ENCODE results near the gene NOX3.
"Not testable (repeated sequence)": the region's sequence is repeated elsewhere in the genome, so short reads cannot be mapped to it uniquely, and the experiment has no call there.

The NOX3 gene

DNA sequence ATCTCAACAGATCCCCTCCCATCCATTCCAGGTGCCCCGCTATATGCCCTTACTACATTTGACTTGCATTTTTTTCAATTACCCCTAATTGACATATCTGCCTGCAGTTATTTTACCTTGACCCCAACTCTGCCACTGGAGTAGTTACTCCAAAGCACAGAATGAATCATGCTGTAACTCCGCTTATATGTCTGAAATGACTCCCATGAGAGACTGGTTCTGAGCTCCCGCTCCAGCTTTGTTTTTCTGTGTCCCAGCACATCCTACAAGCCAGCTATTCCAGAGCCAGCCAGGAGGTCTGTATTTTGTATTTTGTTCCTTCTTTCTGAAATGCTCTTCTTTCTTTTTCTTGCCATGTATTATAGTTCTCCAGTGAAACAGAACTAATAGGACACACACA lies 10.9 kb upstream of the NOX3 start:
- DNase-seq = no peak

DNA sequence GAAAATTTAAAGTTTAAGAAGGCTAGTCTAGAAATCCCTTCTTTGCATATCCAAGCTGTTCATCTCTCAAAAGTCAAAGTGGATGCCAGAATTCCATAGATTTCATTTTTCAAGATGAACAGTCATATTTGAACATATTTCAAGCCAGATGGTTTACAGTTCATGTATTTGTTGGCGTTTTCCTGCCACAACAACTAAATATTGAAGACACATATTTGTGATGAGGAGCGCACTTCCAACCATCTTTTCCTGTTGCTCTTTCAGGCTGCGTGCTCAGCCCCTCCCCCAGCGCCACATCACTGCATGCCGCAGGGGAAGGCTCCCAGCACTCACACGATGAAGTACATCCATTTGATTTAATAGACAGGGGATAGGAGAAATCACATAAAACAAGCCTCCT lies 5.9 kb upstream of the NOX3 start:
- DNase-seq = no peak

DNA sequence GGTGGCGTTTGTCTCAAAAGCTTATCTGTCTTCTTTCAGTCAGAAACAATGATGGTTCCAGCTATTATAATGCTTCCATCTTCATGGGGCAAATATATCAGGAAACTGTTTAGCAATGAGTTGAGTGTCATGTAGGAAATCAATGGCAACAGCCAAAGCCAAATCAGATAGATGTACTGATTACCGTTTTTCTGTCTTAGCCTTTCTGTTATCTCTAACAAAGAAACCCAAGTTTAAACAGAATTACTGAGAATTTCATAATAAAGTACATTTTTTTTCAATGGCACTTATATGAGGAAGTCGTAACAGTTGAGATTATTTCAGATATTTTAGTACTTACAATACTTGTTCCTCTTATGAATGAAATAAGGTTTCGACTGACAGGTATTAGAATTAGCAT lies 1.2 kb downstream of the NOX3 start:
- no peak for DNase-seq

DNA sequence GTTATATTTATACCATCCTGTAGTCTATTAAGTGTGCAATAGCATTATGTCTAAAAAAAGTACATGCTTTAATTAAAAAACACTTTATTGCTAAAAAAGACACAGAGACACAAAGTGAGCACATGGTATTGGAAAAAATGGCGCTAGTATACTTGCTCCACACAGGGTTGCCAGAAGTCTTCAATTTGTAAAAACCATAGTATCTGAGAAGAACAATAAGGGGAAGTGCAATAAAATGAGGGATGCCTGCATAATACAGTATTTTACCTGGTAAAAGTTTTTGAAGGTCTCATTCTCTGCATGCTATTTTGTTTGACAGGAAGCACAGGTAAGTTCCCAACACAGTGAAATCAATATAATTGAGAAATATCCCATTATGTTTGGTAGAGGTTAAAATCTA lies 1.6 kb downstream of the NOX3 start:
- DNase-seq = no peak

DNA sequence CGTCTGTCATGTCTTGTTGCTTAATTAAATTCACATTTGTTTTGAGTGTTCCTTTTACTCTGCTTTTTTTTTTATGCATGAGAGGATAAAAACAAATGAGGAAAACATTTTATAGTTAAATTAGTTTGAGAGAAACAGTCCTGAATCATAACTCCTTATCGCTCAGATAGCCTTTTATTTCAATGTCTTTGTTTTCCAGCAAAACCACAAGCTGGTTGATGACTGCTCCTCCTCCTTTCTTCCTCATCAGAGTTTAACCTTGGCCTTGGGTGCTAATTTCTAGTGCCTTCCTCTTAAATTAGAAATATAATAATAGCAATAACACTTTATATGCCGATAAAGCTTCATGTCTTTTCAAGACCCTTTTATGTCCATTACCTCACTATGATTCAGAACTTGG lies 3.1 kb downstream of the NOX3 start:
- no peak for DNase-seq

DNA sequence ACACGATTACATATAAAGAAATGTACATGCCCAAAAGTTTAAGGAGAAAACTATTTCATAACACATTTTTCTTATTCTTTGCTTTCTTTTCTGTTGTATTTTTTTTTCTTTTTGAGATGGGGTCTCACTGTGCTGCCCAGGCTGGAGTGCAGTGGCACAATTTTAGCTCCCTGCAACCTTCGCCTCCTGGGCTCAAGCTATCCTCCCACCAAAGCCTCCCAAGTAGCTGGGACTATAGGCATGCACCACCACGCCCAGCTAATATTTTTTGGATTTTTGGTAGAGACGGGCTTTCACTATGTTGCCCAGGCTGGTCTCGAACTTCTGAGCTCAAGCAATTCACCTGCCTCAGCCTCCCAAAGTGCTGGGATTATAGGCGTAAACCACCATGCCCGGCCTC lies 4.1 kb downstream of the NOX3 start:
- DNase-seq = not testable (repeated sequence)

DNA sequence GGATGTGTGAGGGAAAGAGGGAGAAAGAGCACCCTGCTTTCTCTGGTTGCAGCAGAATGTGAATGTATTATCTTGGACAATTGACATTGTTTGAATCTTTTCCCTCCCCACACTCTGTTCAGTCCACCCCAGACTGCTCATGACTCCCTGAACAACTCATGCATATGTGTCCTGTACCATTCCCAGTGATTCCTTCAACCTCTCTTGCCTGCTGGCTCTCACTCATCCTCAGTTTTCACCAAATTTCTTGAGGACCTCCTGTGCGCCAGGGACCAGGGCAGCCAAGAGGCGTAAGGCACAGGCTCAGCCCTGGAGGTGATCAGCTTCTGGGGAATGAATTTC lies 5.4 kb downstream of the NOX3 start:
- DNase-seq = no peak

DNA sequence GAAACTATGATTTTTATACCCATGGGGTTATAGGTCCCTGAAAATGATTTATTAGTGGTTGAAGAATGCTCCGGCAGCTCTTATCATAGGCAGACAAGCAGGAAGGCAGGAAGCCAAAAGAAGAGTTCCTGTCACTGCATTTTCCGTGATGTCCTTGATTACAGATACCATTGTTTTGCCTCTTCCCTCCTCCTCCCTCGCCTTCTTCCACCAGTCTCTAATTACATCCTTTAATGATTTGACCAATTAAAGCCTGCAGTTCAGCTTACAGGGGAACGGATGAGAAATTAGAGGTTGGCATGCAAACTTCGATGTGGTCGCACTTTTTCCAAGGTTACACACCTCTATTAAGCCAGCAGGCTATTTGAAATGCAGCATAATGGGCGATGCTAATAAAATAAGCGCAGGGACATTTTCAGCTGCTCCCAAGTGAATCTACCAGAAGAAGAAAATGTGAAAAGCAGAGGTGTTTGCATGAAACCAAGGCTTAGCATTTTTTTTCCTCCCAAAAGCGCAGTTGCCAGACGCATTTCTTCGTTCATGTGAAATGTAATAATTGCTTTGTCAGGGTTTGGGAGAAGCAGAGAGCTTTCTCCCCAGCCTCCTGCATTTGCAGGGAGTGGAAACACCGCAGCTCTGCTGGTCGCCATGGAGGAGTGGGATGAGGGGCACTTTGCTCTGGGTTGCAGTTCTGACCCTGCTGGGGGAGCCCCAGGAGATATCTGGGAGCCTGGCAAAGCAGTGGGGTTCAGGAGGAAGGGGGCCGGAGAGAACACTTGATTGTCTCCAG lies 6.0 kb downstream of the NOX3 start:
- DNase-seq = no peak

DNA sequence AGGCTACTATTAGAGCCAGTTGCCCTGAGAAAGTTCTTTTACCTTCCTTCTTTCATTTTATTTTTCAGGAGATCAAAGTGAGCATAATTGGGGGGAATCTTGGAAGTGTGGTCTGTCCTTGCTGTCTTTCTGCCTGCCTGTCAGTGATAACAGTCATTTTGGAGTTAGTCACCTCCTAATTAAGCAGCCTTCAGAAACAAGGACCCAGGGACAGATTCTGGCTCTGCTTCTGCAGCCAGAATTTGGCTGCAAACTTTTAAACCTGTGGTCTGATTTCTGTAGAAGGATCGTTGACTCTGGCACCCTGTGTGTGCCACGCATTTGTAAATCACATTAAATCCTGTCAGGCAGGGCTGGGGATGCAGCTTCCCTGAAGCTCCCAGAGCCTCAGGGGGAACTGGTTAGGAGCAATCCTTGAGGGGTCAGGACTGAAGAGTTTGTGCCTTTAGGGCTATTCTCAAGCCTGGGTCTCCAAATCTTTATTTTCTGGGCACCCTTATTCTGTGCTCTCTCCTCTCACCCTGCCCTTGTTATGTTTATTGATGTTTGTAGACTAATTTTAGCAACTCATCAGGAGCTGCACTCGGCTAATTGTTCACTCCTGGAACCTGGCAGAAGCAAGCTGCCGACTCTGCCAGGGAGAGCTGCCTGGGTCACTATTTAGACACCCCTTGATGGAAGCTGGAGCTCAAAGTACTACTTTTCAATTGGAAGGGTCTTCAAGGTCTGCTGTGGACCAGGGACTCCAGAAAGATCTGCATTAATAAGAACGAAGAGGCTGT lies 6.8 kb downstream of the NOX3 start:
- DNase-seq = no peak

DNA sequence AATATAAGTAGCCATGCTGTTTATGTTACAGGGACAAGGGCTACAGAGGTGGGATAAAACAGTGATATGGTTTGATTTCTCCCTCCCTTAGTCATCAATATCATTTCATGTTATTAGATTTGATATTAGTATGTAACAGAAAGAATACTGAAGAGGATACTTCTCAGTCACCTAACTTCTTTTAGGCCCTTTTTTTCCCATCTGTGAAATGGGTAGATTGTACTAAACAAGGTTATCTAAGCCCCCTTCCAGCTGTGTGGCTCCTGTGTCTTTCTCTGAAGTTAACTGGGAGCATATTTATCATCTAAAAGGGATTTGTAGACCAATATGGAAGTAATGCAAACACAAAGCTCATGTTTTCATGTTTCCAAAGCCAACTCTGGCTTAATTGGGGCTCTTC lies 7.7 kb downstream of the NOX3 start:
- DNase-seq = no peak

DNA sequence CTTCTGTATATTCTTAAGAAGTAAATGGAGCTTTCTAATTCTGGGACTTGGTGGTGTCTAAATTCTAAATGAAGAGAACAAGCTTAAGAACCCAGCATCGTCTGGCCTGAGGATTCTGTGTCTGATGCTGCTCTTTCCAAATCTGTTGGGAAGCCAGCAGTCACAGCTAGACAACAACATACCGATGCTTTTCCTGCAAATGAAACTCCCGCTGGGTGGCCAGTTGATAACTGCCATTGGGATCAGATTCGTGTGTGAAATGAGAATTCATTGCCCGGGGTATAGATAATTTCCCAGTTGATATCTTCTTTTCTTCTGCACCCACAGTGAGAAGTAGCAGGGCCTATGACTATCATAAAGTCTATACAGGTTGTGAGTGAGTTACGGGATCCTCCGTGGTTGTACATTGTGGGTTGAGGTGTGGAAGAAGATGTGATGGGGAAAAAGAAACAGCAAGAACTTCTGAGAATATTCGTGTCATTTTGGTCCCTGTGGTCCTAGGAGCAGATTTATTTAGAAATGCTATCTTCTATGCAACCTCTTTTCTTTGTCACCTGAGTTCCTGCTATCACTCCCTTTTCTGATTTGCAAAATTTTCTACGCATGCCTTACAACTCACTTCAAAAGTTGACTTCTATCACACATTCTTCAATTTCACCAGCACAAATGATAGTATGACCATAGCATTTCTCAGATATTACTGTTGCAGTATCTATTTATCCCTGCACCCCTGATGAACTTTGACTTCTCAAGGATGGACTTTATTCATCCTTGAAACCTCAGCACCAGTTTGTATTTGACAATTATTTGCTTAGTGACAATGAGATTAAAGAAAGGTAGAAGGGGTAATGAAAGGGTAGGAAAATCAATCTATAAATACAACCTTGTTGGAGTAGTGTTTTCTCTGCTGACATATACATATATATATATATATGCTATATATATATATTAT lies 10.4 kb downstream of the NOX3 start:
- no peak for DNase-seq

DNA sequence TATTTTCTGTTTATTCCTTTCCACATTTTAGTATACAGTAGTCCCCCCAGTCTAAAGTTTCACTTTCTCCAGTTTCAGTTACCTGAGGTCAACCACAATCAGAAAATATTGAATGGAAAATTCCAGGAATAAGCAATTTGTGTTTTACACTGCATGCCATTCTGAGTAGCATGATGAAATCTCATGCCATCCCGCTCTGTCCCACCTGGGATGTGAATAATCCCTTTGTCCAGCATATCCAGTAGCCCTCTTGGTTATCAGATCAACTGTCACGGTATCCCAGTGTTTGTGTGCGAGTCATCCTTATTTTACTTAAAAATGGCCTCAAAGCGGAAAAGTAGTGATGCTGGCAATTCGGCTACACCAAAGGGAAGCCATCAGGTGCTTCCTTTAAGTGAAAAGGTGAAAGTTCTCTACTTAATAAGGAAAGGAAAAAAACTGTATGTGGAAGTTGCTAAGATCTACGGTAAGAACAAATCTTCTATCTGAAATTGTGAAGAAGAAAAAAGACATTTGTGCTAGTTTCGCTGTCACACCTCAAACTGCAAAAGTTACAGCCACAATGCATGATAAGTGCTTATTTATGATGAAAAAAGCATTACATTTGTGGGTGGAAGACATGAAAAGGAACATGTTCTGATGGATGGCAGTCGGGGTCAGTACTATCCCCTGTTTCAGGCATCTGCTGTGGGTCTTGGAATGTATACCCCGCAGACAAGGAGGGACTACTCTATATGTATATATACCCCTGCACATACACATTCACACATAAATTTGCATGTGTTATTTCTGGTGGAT lies 11.3 kb downstream of the NOX3 start:
- no peak for DNase-seq

DNA sequence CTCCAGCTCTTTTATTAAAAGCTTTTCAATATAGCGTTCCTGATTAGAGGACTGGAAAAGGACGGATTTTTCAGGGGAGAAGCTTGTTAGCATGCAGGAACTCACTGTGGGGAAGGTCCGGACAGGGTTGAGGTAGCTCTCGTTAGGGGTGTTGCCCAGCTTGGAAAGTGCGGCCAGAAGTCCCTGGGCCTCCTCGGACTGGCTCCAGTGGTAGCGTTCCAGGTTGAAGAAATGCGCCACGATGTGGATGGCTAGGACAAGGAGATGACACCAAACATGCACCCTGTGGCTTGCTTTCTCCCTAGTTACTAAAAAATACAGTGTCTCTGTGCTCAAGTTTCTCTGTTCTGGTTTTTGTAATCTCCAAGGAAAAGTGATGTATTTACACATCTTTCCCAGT lies 12.5 kb downstream of the NOX3 start:
- no peak for DNase-seq

DNA sequence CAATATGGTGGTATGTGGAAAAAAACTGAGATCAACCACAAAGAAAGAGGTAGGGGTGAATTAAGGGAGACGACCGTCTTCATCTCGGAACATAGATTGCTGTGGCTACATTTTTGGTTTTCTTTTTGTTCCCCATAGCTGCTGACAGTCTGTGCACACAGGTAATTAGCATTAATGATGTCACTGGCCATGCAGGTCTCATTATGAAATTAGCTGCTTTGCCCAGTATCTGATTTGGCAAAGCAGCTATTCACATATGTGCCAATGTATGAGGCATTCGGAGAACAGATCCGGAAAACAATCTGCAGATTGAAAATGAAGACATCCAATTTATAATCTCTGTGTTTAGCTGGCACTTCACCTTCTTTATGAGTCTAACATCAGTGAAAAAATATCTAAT lies 13.1 kb downstream of the NOX3 start:
- no peak for DNase-seq

DNA sequence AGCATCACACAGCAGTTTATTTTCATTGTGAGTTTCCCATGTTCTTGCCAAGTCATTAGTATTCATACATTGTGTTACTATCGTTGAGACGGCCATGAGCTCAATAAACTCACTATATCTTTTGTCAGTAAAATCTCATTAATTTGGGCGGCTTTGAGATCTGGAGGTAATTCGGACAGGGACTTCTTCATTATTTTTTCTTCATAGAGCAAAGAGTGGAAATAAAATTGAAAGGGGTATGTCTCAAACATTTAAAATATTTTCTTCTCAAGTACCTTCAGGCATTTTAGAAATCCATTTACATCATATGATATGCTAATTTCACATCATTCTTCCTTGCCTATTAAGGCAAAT lies 14.6 kb downstream of the NOX3 start:
- DNase-seq = no peak

DNA sequence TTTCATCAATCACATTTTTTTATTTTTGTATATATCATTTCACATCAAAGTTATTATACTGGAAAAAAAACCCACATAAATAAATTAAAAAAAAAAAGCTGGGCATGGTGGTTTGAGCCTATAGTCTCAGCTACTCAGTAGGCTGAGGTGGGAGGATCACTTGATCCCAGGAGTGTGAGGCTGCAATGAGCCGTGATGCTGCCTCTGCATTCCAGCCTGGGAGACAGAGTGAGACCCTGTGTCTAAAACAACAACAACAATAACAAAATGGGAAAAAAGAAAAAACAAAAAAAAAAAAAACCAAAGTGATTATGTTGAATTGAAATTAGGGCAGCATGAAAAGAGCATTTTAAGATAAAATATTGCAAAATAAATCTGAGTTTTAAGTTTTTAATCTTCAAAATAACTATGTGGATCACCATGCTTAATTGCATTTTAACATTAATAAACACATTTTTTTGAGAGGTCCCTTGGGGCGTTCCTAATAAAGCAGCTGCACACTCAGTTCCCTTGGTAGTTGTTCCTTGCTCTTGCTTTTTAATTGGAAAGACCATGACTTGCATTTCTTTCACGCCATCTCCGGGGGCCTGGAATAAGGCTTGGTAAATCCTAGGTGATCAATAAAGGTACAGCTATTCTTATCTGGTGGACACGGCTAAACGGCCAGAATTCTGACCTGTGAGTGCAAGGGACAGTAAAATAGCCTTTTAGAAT lies 15.1 kb downstream of the NOX3 start:
- no peak for DNase-seq

DNA sequence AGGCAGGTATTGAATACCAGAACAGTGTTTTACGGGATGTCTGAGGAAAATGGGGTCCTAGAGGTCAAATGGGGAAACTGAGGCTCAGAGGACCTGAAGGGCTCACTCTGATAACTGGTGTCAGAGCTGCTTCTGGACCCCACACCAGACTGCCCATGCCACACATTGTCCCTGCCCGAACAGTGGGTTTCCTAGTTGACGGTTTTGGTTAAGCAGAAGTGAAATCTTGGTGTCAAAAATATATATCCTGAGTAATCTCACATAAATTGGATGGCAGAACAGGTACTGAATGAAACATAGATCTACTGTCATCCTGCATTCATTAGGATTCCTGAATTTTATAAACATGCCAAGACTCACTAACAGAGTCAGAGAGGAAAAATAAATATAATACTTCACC lies 16.3 kb downstream of the NOX3 start:
- DNase-seq = no peak

DNA sequence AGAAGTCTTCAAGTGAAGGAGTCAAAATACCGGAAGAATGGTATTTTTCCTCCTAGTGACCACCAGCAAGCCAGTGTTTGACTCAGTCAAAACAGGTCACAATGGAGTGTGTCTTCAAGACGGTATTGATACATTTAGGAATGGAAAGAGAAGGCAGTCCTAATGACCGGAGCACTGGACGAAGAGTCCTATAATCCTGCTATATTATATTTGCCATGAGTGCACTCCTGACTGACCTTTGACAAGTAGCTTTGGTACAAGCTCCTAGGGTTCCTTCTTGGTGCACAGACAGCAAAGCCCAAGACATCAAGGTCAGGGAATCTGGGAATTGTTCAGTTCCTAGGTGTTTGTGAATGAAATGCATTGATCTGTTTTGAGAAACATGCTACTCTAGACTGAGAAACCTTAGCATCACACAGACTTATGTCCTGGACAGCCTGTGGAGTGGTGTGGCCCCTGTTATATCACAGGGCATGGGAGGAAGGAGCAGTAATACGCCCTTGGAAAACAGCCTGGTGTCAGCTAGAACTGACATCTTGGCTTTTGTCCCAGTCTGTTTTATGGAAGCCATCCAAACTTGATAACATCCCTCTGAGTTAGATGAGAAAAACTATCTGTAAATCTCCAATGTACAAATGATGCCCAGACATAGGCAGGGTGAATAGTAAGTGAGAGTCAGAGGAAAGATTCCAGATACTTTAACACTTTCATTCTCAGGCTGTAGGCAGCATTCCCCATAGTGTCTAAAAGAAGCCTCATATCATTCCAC lies 18.5 kb downstream of the NOX3 start:
- no peak for DNase-seq

DNA sequence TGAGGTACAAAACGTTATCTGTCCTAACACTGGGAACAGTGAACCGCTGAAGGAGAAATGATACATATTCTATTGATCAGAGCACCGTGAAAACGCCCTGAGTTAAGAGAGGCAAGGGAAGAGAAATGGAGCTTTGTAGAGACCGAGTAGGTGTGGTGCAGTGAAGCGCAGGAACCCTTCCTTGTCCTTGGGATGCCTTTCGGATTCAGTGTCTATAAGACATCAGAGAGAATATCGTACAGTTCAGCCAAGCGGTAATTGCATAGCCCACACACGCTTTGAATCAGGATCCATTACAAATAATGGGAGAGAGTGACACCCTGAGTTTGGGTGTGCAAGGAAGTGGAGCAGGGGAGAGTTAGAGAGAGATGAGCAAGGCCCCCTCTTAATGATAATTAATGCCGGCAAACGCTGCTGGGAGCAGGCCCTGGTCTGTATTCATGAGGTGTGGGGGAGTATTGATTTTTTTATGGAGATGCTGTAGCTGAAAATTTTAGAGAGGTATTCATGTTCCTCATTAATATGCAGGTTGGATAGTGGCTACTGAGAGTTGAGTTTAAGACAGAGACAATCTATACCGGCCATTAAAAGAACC lies 20.7 kb downstream of the NOX3 start:
- no peak for DNase-seq

DNA sequence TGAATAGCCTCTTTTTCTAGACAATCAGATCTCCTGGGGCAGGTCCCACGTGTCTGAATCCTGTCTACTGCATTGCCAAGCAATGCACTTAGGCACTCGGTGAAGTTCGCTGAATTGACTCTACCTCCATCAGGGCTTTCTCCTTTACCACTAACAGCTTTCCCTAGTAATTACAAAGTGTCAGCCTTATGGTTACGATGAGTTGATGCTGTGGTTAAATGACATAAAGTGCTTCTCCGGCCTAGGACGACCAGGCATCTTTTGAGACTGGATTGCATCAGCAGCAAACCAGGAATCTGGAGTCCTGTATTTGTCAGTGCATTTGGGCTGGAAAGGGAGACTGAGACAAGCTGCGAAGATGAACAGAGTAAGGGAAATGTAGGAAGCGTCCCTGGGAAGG lies 21.5 kb downstream of the NOX3 start:
- no peak for DNase-seq

DNA sequence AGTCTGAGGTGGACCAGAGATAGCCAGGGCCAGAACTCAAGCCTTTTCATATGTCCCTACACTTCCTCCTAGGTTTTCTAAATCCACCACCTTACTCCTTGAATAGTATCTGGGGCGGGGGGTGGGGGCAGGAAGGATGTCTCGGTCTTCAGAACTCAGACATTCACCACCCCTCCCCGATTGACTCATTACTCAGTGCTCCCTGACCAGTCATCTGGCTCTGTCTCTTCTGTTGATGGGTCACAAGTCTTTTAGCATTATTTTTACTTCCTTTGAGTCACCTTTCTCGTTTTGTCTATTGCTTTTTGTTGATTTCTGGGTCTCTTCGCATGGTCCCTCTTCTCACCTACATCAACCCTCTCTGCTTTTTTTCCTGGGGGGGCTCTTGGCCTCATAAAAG lies 23.3 kb downstream of the NOX3 start:
- DNase-seq = no peak
